Measurements from ENCODE around the gene POLG. TPM values are rescaled to one million over a fixed set of nuclear protein-coding genes. Genes with fewer than 3 reads are reported as not detected.

Gene POLG
- total RNA-seq, 1 experiment from 2014 or later: 83.6 TPM

GRCh38 chr15:89359471-89360293 lies 25.1 kb upstream of the POLG start:
- intact Hi-C loops (cut with micrococcal nuclease; ENCODE audit: unreplicated experiment): loop anchor here (5.0 kb wide), 2 partner anchors 38 to 198 kb away; no protein-coding TSS in a partner anchor

GRCh38 chr15:89358755-89359439 lies 24.3 kb upstream of the POLG start:
- TF ChIP-seq, protein P1, sequence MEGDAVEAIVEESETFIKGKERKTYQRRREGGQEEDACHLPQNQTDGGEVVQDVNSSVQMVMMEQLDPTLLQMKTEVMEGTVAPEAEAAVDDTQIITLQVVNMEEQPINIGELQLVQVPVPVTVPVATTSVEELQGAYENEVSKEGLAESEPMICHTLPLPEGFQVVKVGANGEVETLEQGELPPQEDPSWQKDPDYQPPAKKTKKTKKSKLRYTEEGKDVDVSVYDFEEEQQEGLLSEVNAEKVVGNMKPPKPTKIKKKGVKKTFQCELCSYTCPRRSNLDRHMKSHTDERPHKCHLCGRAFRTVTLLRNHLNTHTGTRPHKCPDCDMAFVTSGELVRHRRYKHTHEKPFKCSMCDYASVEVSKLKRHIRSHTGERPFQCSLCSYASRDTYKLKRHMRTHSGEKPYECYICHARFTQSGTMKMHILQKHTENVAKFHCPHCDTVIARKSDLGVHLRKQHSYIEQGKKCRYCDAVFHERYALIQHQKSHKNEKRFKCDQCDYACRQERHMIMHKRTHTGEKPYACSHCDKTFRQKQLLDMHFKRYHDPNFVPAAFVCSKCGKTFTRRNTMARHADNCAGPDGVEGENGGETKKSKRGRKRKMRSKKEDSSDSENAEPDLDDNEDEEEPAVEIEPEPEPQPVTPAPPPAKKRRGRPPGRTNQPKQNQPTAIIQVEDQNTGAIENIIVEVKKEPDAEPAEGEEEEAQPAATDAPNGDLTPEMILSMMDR (IDR thresholded peaks at IDR 0.05; ENCODE audit: unreplicated experiment): peak; percentile 98
- H3K9me3 Mint-ChIP-seq (ENCODE audit: low read depth, unreplicated experiment): no peaks in the 10 kb centered on the region

More at GRCh38 chr15:89359471-89360293, 25.1 kb upstream of the POLG start:
- H3K36me3 Mint-ChIP-seq (ENCODE audit: insufficient read depth, unreplicated experiment): peaks cover 6% of the 10 kb centered on the region
- no peaks in the 10 kb centered on the region for H3K9me3 Mint-ChIP-seq (ENCODE audit: low read depth, unreplicated experiment)
- no peak overlapping the region for H3K4me3 Mint-ChIP-seq (ENCODE audit: low read depth, unreplicated experiment)
- CTCF ChIA-PET: interaction anchor here (0.7 to 4.5 kb wide), 20 partner anchors 9 to 126 kb away, joined by 3 to 54 read pairs (median 6); partner anchors contain the start of genes FANCI and POLG
- H3K27me3 Mint-ChIP-seq (ENCODE audit: unreplicated experiment): peaks cover 100% of the 10 kb centered on the region
- DNase-seq: no peak
- peaks cover 8% of the 10 kb centered on the region for H3K4me1 Mint-ChIP-seq (ENCODE audit: low read depth, unreplicated experiment)
- TF ChIP-seq, protein P1 (IDR thresholded peaks at IDR 0.05; ENCODE audit: unreplicated experiment): no peak
- H3K27ac Mint-ChIP-seq (ENCODE audit: unreplicated experiment): no peak overlapping the region
- BruUV-seq (replicated peaks): no TSS peak

DNA sequence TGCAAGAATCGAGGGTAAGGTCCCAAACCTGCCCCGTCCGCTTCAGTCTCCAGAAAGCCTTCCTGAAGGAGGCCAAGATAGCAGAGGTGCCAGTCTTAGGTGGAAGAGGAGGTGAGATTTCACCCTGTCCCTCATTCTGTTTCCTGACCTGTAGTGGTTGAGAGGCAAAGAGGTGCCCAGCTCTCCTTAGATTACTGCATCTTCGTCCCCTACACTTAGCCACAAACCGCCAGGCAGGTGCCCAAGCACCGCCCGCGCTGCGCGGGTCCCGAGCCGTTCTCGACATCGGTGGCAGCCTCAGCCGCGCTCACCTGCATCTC lies 23.8 kb upstream of the POLG start:
- no peak for DNase-seq
- intact Hi-C loops (cut with micrococcal nuclease; ENCODE audit: unreplicated experiment): loop anchor here (1.0 to 5.0 kb wide), 3 partner anchors 39 to 199 kb away; no protein-coding TSS in a partner anchor
- H3K9me3 Mint-ChIP-seq (ENCODE audit: low read depth, unreplicated experiment): no peaks in the 10 kb centered on the region
- H3K4me3 Mint-ChIP-seq (ENCODE audit: low read depth, unreplicated experiment): peak overlapping the region; percentile 68
- TF ChIP-seq, protein P1 (IDR thresholded peaks at IDR 0.05; ENCODE audit: unreplicated experiment): no peak
- BruUV-seq (replicated peaks): no TSS peak
- H3K27ac Mint-ChIP-seq (ENCODE audit: unreplicated experiment): no peak overlapping the region
- peaks cover 6% of the 10 kb centered on the region for H3K36me3 Mint-ChIP-seq (ENCODE audit: insufficient read depth, unreplicated experiment)
- H3K27me3 Mint-ChIP-seq (ENCODE audit: unreplicated experiment): peaks cover 100% of the 10 kb centered on the region
- CTCF ChIA-PET: interaction anchor here (0.8 to 4.5 kb wide), 23 partner anchors 11 to 144 kb away, joined by 3 to 54 read pairs (median 5); partner anchors contain the start of genes FANCI and POLG
- peaks cover 8% of the 10 kb centered on the region for H3K4me1 Mint-ChIP-seq (ENCODE audit: low read depth, unreplicated experiment)

More at GRCh38 chr15:89358755-89359439, 24.3 kb upstream of the POLG start:
- Mint-ChIP-seq H3K36me3 (ENCODE audit: insufficient read depth, unreplicated experiment) (peaks cover 6% of the 10 kb centered on the region), H3K4me1 (ENCODE audit: low read depth, unreplicated experiment) (peaks cover 8% of the 10 kb centered on the region), H3K4me3 (ENCODE audit: low read depth, unreplicated experiment) (peak overlapping the region; percentile 68), H3K27ac (ENCODE audit: unreplicated experiment) (no peak overlapping the region), H3K27me3 (ENCODE audit: unreplicated experiment) (peaks cover 100% of the 10 kb centered on the region)
- BruUV-seq (replicated peaks): no TSS peak
- peak; percentile 87 for DNase-seq
- intact Hi-C loops (cut with micrococcal nuclease; ENCODE audit: unreplicated experiment): loop anchor here (1.0 to 5.0 kb wide), 3 partner anchors 38 to 198 kb away; no protein-coding TSS in a partner anchor
- CTCF ChIA-PET: interaction anchor here (0.6 to 4.5 kb wide), 24 partner anchors 10 to 144 kb away, joined by 3 to 54 read pairs (median 5); partner anchors contain the start of genes FANCI and POLG

- Mint-ChIP-seq H3K4me3 (ENCODE audit: low read depth, unreplicated experiment) (no peak overlapping the region), H3K27me3 (ENCODE audit: unreplicated experiment) (peaks cover 100% of the 10 kb centered on the region), H3K9me3 (ENCODE audit: low read depth, unreplicated experiment) (no peaks in the 10 kb centered on the region), H3K4me1 (ENCODE audit: low read depth, unreplicated experiment) (peaks cover 8% of the 10 kb centered on the region), H3K36me3 (ENCODE audit: insufficient read depth, unreplicated experiment) (peaks cover 6% of the 10 kb centered on the region), H3K27ac (ENCODE audit: unreplicated experiment) (no peak overlapping the region)
- no TSS peak for BruUV-seq (replicated peaks)
- TF ChIP-seq, protein P1 (IDR thresholded peaks at IDR 0.05; ENCODE audit: unreplicated experiment): peak; percentile 48
- peak; percentile 64 for DNase-seq
- intact Hi-C loops (cut with micrococcal nuclease; ENCODE audit: unreplicated experiment): loop anchor here (1.0 to 5.0 kb wide), 3 partner anchors 41 to 201 kb away; no protein-coding TSS in a partner anchor
- CTCF ChIA-PET: interaction anchor here (0.6 to 4.5 kb wide), 8 partner anchors 8 to 634 kb away, joined by 3 to 54 read pairs (median 5); no protein-coding TSS in a partner anchor
Measured at GRCh38 chr15:89356634-89357298, 22.1 kb upstream of the POLG start.
